ENCODE data around the gene RALGAPA2.

DNA sequence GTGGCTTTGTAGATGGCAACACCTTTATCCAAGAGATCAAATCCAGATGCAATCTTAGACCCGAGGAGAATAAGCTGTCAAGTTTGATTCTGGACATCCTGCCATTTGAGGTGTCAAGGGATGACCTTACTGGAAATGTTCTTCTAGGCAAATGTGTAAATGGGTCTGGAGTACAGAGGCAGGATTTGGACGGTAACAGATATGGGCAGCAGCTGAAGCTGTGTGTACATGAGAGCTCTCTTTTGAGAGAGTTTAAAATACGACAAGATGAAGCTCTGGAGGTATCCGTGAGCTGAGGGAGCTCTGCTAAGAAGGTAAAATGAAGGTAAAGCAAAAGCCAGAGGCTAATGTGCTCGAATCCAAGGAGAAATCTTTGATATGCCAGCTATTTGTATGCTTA lies 56.6 kb downstream of the RALGAPA2 start:
- TF ChIP-seq POLR2AphosphoS5 (IDR thresholded peaks at IDR 0.05; ENCODE audit: low read depth) = no peak
- TF ChIP-seq, protein P1, sequence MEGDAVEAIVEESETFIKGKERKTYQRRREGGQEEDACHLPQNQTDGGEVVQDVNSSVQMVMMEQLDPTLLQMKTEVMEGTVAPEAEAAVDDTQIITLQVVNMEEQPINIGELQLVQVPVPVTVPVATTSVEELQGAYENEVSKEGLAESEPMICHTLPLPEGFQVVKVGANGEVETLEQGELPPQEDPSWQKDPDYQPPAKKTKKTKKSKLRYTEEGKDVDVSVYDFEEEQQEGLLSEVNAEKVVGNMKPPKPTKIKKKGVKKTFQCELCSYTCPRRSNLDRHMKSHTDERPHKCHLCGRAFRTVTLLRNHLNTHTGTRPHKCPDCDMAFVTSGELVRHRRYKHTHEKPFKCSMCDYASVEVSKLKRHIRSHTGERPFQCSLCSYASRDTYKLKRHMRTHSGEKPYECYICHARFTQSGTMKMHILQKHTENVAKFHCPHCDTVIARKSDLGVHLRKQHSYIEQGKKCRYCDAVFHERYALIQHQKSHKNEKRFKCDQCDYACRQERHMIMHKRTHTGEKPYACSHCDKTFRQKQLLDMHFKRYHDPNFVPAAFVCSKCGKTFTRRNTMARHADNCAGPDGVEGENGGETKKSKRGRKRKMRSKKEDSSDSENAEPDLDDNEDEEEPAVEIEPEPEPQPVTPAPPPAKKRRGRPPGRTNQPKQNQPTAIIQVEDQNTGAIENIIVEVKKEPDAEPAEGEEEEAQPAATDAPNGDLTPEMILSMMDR (conservative IDR thresholded peaks at IDR 0.05; ENCODE audit: low read depth in 2 of 2) = no peak
- TF ChIP-seq EZH2 (IDR thresholded peaks at IDR 0.05; ENCODE audit: low read depth, unreplicated experiment) = no peak
- no peak for TF ChIP-seq EZH2phosphoT487 (IDR thresholded peaks at IDR 0.05; ENCODE audit: unreplicated experiment)
- TF ChIP-seq, protein P2, sequence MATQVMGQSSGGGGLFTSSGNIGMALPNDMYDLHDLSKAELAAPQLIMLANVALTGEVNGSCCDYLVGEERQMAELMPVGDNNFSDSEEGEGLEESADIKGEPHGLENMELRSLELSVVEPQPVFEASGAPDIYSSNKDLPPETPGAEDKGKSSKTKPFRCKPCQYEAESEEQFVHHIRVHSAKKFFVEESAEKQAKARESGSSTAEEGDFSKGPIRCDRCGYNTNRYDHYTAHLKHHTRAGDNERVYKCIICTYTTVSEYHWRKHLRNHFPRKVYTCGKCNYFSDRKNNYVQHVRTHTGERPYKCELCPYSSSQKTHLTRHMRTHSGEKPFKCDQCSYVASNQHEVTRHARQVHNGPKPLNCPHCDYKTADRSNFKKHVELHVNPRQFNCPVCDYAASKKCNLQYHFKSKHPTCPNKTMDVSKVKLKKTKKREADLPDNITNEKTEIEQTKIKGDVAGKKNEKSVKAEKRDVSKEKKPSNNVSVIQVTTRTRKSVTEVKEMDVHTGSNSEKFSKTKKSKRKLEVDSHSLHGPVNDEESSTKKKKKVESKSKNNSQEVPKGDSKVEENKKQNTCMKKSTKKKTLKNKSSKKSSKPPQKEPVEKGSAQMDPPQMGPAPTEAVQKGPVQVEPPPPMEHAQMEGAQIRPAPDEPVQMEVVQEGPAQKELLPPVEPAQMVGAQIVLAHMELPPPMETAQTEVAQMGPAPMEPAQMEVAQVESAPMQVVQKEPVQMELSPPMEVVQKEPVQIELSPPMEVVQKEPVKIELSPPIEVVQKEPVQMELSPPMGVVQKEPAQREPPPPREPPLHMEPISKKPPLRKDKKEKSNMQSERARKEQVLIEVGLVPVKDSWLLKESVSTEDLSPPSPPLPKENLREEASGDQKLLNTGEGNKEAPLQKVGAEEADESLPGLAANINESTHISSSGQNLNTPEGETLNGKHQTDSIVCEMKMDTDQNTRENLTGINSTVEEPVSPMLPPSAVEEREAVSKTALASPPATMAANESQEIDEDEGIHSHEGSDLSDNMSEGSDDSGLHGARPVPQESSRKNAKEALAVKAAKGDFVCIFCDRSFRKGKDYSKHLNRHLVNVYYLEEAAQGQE (IDR thresholded peaks at IDR 0.05; ENCODE audit: unreplicated experiment) = no peak
- TF ChIP-seq JUNB (IDR thresholded peaks at IDR 0.05; ENCODE audit: unreplicated experiment) = no peak
